ENCODE measurements around the gene KHK.
A peak's percentile ranks its signal among the peaks of the same experiment; 100 is the strongest.

The KHK gene

DNA sequence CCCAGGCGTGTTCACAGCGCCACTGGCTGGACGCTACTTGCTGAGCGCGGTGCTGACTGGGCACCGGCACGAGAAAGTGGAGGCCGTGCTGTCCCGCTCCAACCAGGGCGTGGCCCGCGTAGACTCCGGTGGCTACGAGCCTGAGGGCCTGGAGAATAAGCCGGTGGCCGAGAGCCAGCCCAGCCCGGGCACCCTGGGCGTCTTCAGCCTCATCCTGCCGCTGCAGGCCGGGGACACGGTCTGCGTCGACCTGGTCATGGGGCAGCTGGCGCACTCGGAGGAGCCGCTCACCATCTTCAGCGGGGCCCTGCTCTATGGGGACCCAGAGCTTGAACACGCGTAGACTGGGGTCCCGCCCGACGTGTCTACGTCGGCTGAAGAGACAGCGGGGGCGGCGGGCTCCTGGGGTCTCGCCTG lies 891 bp upstream of the KHK start (continued):
- TF ChIP-seq, protein P1, sequence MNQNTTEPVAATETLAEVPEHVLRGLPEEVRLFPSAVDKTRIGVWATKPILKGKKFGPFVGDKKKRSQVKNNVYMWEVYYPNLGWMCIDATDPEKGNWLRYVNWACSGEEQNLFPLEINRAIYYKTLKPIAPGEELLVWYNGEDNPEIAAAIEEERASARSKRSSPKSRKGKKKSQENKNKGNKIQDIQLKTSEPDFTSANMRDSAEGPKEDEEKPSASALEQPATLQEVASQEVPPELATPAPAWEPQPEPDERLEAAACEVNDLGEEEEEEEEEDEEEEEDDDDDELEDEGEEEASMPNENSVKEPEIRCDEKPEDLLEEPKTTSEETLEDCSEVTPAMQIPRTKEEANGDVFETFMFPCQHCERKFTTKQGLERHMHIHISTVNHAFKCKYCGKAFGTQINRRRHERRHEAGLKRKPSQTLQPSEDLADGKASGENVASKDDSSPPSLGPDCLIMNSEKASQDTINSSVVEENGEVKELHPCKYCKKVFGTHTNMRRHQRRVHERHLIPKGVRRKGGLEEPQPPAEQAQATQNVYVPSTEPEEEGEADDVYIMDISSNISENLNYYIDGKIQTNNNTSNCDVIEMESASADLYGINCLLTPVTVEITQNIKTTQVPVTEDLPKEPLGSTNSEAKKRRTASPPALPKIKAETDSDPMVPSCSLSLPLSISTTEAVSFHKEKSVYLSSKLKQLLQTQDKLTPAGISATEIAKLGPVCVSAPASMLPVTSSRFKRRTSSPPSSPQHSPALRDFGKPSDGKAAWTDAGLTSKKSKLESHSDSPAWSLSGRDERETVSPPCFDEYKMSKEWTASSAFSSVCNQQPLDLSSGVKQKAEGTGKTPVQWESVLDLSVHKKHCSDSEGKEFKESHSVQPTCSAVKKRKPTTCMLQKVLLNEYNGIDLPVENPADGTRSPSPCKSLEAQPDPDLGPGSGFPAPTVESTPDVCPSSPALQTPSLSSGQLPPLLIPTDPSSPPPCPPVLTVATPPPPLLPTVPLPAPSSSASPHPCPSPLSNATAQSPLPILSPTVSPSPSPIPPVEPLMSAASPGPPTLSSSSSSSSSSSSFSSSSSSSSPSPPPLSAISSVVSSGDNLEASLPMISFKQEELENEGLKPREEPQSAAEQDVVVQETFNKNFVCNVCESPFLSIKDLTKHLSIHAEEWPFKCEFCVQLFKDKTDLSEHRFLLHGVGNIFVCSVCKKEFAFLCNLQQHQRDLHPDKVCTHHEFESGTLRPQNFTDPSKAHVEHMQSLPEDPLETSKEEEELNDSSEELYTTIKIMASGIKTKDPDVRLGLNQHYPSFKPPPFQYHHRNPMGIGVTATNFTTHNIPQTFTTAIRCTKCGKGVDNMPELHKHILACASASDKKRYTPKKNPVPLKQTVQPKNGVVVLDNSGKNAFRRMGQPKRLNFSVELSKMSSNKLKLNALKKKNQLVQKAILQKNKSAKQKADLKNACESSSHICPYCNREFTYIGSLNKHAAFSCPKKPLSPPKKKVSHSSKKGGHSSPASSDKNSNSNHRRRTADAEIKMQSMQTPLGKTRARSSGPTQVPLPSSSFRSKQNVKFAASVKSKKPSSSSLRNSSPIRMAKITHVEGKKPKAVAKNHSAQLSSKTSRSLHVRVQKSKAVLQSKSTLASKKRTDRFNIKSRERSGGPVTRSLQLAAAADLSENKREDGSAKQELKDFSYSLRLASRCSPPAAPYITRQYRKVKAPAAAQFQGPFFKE (tag by site-specific recombination; IDR thresholded peaks at IDR 0.05; ENCODE audit: borderline replicate concordance) = no peak
- TF ChIP-seq, protein P2, sequence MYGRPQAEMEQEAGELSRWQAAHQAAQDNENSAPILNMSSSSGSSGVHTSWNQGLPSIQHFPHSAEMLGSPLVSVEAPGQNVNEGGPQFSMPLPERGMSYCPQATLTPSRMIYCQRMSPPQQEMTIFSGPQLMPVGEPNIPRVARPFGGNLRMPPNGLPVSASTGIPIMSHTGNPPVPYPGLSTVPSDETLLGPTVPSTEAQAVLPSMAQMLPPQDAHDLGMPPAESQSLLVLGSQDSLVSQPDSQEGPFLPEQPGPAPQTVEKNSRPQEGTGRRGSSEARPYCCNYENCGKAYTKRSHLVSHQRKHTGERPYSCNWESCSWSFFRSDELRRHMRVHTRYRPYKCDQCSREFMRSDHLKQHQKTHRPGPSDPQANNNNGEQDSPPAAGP (tag by site-specific recombination; IDR thresholded peaks at IDR 0.05) = peak; percentile 39; the same call in 1 of the 2 replicates
- TF ChIP-seq ZBTB48 (tag by site-specific recombination; IDR thresholded peaks at IDR 0.05) = peak; percentile 11; the same call in 1 of the 2 replicates
- TF ChIP-seq ZNF146 (tag by site-specific recombination; IDR thresholded peaks at IDR 0.05) = no peak
- TF ChIP-seq ZNF175 (tag by site-specific recombination; IDR thresholded peaks at IDR 0.05) = no peak
- TF ChIP-seq ZNF223 (tag by site-specific recombination; IDR thresholded peaks at IDR 0.05) = no peak
- TF ChIP-seq GLIS1 (tag by site-specific recombination; IDR thresholded peaks at IDR 0.05) = no peak; the same call in 1 of the 2 replicates
- TF ChIP-seq ZNF596 (tag by site-specific recombination; IDR thresholded peaks at IDR 0.05) = no peak
- TF ChIP-seq, protein P3, sequence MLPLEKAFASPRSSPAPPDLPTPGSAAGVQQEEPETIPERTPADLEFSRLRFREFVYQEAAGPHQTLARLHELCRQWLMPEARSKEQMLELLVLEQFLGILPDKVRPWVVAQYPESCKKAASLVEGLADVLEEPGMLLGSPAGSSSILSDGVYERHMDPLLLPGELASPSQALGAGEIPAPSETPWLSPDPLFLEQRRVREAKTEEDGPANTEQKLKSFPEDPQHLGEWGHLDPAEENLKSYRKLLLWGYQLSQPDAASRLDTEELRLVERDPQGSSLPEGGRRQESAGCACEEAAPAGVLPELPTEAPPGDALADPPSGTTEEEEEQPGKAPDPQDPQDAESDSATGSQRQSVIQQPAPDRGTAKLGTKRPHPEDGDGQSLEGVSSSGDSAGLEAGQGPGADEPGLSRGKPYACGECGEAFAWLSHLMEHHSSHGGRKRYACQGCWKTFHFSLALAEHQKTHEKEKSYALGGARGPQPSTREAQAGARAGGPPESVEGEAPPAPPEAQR (tag by site-specific recombination; IDR thresholded peaks at IDR 0.05) = no peak
- no peak for TF ChIP-seq SETDB1 (IDR thresholded peaks at IDR 0.05; ENCODE audit: insufficient read length, low read length)
- TF ChIP-seq KLF7 (tag by site-specific recombination; IDR thresholded peaks at IDR 0.05; ENCODE audit: borderline replicate concordance) = peak; percentile 74
- no peak for TF ChIP-seq ZNF777 (tag by site-specific recombination; IDR thresholded peaks at IDR 0.05; ENCODE audit: borderline replicate concordance)
- peak; percentile 17; the same call in 1 of the 2 replicates for TF ChIP-seq SP3 (tag by site-specific recombination; IDR thresholded peaks at IDR 0.05)
- TF ChIP-seq ZNF560 (tag by site-specific recombination; IDR thresholded peaks at IDR 0.05; ENCODE audit: borderline replicate concordance) = no peak
- no peak for TF ChIP-seq ZFP41 (tag by site-specific recombination; IDR thresholded peaks at IDR 0.05; ENCODE audit: borderline replicate concordance)
- no peak; the same call in 1 of the 2 replicates for TF ChIP-seq ZEB2 (tag by site-specific recombination; IDR thresholded peaks at IDR 0.05)

DNA sequence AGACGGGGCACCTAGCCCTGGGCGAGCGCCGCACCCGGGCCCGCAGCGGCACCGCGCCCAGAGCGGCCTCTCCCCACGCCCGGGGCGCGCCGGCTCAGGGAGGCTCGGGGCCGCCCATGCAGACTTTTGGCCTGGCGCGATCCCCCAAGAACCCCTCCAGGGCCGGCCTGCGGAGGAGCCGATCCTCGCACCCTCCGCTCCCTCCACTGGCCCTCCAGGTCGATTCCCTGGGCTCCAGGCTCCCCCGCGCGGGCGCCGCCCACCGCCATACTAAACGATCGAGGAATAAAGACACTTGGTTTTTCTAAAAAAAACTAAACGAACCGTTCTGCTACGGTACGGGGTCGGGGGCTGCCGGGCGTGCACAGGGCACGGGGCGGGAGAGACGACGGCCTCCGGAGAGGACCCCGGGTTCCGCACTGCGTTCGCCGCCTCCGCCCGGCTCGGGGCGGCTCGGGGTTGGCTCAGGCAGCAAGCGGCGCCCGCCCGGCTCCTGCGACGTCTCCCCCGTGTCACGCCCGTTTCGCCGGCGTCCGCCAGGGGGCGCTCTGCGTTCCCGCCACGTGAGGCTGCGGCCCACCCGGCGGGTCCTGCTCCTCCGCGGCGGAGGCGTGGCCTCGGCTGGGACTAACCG lies 365 bp upstream of the KHK start:
- H3K9me3 ChIP-seq (ENCODE audit: control insufficient read depth, insufficient read depth, low read depth, low read length) = no peaks in the 10 kb centered on the region
- peak overlapping the region; percentile 46 for H3K4me3 ChIP-seq (ENCODE audit: low read depth, low read length)
- ChIA-PET CTCF (interaction anchor here (0.6 to 3.3 kb wide), 8 partner anchors 12 to 897 kb away, joined by 3 to 44 read pairs (median 4); no protein-coding TSS in a partner anchor), POLR2A (interaction anchor here (0.8 to 2.8 kb wide), 4 partner anchors 10 to 124 kb away, joined by 3 to 11 read pairs (median 5); partner anchors contain the start of genes AGBL5 and OST4)
- peaks cover 0 to 7% of the 10 kb centered on the region in 2 experiments; a peak in 1 of 3 replicates for H3K36me3 ChIP-seq (ENCODE audit: control insufficient read depth in 2 of 2, insufficient read depth in 1 of 2, low read length in 2 of 2)
- peaks cover 8% of the 10 kb centered on the region for H3K4me1 ChIP-seq (ENCODE audit: control insufficient read depth, insufficient read depth, low read length)
- peak overlapping the region; percentile 72 for H3K27ac ChIP-seq (ENCODE audit: extremely low read depth, low read depth, low read length)
- no peak for TF ChIP-seq ZNF658 (tag by site-specific recombination; IDR thresholded peaks at IDR 0.05)
- TF ChIP-seq, protein P4, sequence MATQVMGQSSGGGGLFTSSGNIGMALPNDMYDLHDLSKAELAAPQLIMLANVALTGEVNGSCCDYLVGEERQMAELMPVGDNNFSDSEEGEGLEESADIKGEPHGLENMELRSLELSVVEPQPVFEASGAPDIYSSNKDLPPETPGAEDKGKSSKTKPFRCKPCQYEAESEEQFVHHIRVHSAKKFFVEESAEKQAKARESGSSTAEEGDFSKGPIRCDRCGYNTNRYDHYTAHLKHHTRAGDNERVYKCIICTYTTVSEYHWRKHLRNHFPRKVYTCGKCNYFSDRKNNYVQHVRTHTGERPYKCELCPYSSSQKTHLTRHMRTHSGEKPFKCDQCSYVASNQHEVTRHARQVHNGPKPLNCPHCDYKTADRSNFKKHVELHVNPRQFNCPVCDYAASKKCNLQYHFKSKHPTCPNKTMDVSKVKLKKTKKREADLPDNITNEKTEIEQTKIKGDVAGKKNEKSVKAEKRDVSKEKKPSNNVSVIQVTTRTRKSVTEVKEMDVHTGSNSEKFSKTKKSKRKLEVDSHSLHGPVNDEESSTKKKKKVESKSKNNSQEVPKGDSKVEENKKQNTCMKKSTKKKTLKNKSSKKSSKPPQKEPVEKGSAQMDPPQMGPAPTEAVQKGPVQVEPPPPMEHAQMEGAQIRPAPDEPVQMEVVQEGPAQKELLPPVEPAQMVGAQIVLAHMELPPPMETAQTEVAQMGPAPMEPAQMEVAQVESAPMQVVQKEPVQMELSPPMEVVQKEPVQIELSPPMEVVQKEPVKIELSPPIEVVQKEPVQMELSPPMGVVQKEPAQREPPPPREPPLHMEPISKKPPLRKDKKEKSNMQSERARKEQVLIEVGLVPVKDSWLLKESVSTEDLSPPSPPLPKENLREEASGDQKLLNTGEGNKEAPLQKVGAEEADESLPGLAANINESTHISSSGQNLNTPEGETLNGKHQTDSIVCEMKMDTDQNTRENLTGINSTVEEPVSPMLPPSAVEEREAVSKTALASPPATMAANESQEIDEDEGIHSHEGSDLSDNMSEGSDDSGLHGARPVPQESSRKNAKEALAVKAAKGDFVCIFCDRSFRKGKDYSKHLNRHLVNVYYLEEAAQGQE (tag by site-specific recombination; IDR thresholded peaks at IDR 0.05) = no peak
- TF ChIP-seq, protein P5, sequence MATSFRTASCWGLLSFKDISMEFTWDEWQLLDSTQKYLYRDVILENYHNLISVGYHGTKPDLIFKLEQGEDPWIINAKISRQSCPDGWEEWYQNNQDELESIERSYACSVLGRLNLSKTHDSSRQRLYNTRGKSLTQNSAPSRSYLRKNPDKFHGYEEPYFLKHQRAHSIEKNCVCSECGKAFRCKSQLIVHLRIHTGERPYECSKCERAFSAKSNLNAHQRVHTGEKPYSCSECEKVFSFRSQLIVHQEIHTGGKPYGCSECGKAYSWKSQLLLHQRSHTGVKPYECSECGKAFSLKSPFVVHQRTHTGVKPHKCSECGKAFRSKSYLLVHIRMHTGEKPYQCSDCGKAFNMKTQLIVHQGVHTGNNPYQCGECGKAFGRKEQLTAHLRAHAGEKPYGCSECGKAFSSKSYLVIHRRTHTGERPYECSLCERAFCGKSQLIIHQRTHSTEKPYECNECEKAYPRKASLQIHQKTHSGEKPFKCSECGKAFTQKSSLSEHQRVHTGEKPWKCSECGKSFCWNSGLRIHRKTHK (tag by site-specific recombination; IDR thresholded peaks at IDR 0.05) = no peak
- TF ChIP-seq, protein P6, sequence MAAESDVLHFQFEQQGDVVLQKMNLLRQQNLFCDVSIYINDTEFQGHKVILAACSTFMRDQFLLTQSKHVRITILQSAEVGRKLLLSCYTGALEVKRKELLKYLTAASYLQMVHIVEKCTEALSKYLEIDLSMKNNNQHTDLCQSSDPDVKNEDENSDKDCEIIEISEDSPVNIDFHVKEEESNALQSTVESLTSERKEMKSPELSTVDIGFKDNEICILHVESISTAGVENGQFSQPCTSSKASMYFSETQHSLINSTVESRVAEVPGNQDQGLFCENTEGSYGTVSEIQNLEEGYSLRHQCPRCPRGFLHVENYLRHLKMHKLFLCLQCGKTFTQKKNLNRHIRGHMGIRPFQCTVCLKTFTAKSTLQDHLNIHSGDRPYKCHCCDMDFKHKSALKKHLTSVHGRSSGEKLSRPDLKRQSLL (tag by site-specific recombination; IDR thresholded peaks at IDR 0.05) = peak; percentile 86; the same call in 1 of the 2 replicates
